PFSK-1 (cell line): ENCODE measurements around the gene FZR1.

ENCODE experiments used
- POLR2AphosphoS5 ChIP-seq: IDR thresholded peaks from 2 replicates; pipeline ENCODE4 v1.6.1; 2012; ENCODE audit warnings: low read depth, mild to moderate bottlenecking, control low read depth, low read length, moderate library complexity
- TAF1 ChIP-seq: IDR thresholded peaks from 2 replicates; pipeline ENCODE4 v1.6.1; 2012; ENCODE audit warnings: low read length, control low read depth, borderline replicate concordance; ENCODE audit not compliant: insufficient read depth
- TF ChIP-seq, protein P1 (sequence below), 2 experiments: IDR thresholded peaks; 2 replicates each; pipeline versions ENCODE4 v1.6.1 to v1.8.0; 2011 to 2012; ENCODE audit warnings: low read depth in 2 of 2, low read length in 2 of 2, control low read depth in 1 of 2, inconsistent platforms in 1 of 2, mild to moderate bottlenecking in 1 of 2, moderate library complexity in 1 of 2; ENCODE audit not compliant: insufficient read depth in 1 of 2

DNA sequence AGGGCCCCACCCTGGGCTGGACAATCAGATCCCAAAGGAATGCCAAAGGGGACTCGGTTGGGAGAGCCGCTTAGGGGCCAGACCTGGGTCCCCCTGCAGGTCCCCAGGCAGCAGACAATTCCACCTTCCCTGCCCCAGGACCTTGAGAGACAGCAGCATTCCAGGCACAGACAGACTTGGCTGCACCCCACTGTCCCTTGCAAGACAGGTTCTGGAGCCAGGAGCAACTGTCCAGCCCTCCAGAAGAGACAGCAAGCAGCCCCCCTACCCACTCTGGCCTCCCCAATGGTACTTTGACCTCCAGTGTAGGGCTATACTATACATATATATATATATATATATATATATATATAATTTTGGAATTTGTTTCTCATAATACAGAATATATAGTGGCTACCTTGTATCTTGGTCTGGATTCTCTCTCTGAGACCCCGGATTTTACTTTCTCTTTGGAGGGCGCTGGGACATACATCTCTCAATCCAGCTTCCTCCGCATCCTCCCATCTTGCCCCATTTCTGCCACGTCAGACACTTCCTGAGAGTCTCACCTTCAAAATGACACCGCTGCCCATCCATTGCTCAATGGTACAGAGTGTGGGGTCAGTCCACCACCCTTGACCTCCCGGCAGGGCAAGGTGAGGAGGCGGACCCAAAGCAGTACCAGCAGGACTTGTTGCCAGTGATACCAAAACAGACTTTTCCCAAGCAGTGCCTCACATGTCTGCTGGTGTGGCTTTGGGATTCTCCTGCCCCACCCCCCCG is 38.5 kb upstream of the FZR1 start:
- TF ChIP-seq TAF1 (no peak), POLR2AphosphoS5 (0 out of 2 replicates have a peak, but pooled peaks have one; percentile 7)
- TF ChIP-seq, protein P1, sequence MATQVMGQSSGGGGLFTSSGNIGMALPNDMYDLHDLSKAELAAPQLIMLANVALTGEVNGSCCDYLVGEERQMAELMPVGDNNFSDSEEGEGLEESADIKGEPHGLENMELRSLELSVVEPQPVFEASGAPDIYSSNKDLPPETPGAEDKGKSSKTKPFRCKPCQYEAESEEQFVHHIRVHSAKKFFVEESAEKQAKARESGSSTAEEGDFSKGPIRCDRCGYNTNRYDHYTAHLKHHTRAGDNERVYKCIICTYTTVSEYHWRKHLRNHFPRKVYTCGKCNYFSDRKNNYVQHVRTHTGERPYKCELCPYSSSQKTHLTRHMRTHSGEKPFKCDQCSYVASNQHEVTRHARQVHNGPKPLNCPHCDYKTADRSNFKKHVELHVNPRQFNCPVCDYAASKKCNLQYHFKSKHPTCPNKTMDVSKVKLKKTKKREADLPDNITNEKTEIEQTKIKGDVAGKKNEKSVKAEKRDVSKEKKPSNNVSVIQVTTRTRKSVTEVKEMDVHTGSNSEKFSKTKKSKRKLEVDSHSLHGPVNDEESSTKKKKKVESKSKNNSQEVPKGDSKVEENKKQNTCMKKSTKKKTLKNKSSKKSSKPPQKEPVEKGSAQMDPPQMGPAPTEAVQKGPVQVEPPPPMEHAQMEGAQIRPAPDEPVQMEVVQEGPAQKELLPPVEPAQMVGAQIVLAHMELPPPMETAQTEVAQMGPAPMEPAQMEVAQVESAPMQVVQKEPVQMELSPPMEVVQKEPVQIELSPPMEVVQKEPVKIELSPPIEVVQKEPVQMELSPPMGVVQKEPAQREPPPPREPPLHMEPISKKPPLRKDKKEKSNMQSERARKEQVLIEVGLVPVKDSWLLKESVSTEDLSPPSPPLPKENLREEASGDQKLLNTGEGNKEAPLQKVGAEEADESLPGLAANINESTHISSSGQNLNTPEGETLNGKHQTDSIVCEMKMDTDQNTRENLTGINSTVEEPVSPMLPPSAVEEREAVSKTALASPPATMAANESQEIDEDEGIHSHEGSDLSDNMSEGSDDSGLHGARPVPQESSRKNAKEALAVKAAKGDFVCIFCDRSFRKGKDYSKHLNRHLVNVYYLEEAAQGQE (IDR thresholded peaks at IDR 0.05; ENCODE audit: insufficient read depth in 1 of 2, low read depth in 2 of 2, low read length in 2 of 2), result no peak
